ENCODE results near the gene FAM240A.

DNA sequence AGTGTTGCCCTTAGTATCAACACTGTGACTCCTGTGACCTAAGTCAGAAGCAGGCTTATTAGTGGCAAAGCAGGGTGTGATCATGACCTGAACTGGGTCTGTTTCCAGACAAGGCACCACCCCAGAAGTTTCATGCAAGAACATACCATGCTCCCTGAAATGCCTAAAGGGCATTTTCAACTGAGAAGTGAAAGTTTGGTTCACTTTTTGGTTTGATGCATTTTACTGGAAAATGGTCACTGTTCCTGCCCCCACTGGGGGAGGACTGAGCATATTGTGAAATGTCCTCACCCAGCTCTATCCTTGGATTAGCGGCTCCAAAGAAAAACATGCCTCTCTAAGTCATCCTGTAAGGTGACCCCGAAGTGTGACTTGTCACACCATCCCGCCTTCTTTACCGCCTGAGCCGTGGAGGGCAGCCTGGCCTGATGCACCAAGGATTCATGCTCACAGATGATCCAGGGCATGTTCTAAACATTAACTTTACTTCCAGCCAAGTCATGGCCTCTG is 3.1 kb upstream of the FAM240A start:
- TF ChIP-seq, protein P1, sequence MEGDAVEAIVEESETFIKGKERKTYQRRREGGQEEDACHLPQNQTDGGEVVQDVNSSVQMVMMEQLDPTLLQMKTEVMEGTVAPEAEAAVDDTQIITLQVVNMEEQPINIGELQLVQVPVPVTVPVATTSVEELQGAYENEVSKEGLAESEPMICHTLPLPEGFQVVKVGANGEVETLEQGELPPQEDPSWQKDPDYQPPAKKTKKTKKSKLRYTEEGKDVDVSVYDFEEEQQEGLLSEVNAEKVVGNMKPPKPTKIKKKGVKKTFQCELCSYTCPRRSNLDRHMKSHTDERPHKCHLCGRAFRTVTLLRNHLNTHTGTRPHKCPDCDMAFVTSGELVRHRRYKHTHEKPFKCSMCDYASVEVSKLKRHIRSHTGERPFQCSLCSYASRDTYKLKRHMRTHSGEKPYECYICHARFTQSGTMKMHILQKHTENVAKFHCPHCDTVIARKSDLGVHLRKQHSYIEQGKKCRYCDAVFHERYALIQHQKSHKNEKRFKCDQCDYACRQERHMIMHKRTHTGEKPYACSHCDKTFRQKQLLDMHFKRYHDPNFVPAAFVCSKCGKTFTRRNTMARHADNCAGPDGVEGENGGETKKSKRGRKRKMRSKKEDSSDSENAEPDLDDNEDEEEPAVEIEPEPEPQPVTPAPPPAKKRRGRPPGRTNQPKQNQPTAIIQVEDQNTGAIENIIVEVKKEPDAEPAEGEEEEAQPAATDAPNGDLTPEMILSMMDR (conservative IDR thresholded peaks at IDR 0.05; ENCODE audit: low read depth in 2 of 2) = no peak
- TF ChIP-seq, protein P2, sequence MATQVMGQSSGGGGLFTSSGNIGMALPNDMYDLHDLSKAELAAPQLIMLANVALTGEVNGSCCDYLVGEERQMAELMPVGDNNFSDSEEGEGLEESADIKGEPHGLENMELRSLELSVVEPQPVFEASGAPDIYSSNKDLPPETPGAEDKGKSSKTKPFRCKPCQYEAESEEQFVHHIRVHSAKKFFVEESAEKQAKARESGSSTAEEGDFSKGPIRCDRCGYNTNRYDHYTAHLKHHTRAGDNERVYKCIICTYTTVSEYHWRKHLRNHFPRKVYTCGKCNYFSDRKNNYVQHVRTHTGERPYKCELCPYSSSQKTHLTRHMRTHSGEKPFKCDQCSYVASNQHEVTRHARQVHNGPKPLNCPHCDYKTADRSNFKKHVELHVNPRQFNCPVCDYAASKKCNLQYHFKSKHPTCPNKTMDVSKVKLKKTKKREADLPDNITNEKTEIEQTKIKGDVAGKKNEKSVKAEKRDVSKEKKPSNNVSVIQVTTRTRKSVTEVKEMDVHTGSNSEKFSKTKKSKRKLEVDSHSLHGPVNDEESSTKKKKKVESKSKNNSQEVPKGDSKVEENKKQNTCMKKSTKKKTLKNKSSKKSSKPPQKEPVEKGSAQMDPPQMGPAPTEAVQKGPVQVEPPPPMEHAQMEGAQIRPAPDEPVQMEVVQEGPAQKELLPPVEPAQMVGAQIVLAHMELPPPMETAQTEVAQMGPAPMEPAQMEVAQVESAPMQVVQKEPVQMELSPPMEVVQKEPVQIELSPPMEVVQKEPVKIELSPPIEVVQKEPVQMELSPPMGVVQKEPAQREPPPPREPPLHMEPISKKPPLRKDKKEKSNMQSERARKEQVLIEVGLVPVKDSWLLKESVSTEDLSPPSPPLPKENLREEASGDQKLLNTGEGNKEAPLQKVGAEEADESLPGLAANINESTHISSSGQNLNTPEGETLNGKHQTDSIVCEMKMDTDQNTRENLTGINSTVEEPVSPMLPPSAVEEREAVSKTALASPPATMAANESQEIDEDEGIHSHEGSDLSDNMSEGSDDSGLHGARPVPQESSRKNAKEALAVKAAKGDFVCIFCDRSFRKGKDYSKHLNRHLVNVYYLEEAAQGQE (IDR thresholded peaks at IDR 0.05; ENCODE audit: unreplicated experiment) = no peak
- TF ChIP-seq CREB1 (CRISPR knock-in tag; IDR thresholded peaks at IDR 0.05; ENCODE audit: low read depth) (no peak), EZH2 (IDR thresholded peaks at IDR 0.05; ENCODE audit: low read depth, unreplicated experiment) (no peak), POLR2AphosphoS5 (IDR thresholded peaks at IDR 0.05; ENCODE audit: low read depth) (no peak), EZH2phosphoT487 (IDR thresholded peaks at IDR 0.05; ENCODE audit: unreplicated experiment) (no peak), JUNB (IDR thresholded peaks at IDR 0.05; ENCODE audit: unreplicated experiment) (no peak), STAT1 (IDR thresholded peaks at IDR 0.05; ENCODE audit: unreplicated experiment) (no peak), ZNF114 (CRISPR knock-in tag; IDR thresholded peaks at IDR 0.05) (no peak), ZNF331 (CRISPR knock-in tag; IDR thresholded peaks at IDR 0.05; ENCODE audit: low read depth) (no peak)
- TF ChIP-seq, protein P3, sequence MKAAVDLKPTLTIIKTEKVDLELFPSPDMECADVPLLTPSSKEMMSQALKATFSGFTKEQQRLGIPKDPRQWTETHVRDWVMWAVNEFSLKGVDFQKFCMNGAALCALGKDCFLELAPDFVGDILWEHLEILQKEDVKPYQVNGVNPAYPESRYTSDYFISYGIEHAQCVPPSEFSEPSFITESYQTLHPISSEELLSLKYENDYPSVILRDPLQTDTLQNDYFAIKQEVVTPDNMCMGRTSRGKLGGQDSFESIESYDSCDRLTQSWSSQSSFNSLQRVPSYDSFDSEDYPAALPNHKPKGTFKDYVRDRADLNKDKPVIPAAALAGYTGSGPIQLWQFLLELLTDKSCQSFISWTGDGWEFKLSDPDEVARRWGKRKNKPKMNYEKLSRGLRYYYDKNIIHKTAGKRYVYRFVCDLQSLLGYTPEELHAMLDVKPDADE (IDR thresholded peaks at IDR 0.05) = no peak

Data from GM23338 (cell line).